HepG2 (cell line): ENCODE results near the gene NEU4. TPM values are rescaled to one million over a fixed set of nuclear protein-coding genes. Genes with fewer than 3 reads are reported as not detected.

Source experiments
- AHR ChIP-seq: IDR thresholded peaks from 2 replicates; pipeline ENCODE4 v1.6.1; 2018; ENCODE audit warnings: missing genetic modification reagents, missing compliant biosample characterization
- ARID5B ChIP-seq: IDR thresholded peaks from 2 replicates; pipeline ENCODE4 v1.4.0; 2020; ENCODE audit warnings: mild to moderate bottlenecking, missing genetic modification reagents
- ATF2 ChIP-seq: sonication (generic); formaldehyde crosslinking; IDR thresholded peaks from 2 replicates; pipeline ENCODE4 v1.4.0; 2020; ENCODE audit warnings: missing genetic modification reagents
- CTCF ChIP-seq: sonication (generic); formaldehyde crosslinking; IDR thresholded peaks from 2 replicates; pipeline ENCODE4 v1.5.0; 2020; ENCODE audit warnings: mild to moderate bottlenecking, missing genetic modification reagents, moderate library complexity
- GFI1 ChIP-seq: sonication (generic); formaldehyde crosslinking; IDR thresholded peaks from 2 replicates; pipeline ENCODE4 v1.5.0; 2020; ENCODE audit warnings: missing genetic modification reagents, mild to moderate bottlenecking, borderline replicate concordance
- HNF4G ChIP-seq, 2 experiments: sonication (generic) in 1 of 2; formaldehyde crosslinking in 1 of 2; IDR thresholded peaks; 2 replicates each; pipeline versions ENCODE4 v1.4.0 to v1.6.1; 2011 to 2020; ENCODE audit warnings: borderline replicate concordance in 2 of 2, low read depth in 2 of 2, mild to moderate bottlenecking in 2 of 2, low read length in 1 of 2, missing genetic modification reagents in 1 of 2, moderate library complexity in 1 of 2
- PATZ1 ChIP-seq: sonication (generic); formaldehyde crosslinking; IDR thresholded peaks from 2 replicates; pipeline ENCODE4 v1.4.0; 2020; ENCODE audit warnings: missing genetic modification reagents
- PRDM15 ChIP-seq: sonication (generic); formaldehyde crosslinking; IDR thresholded peaks from 2 replicates; pipeline ENCODE4 v1.4.0; 2020; ENCODE audit warnings: missing genetic modification reagents
- RXRB ChIP-seq: IDR thresholded peaks from 2 replicates; pipeline ENCODE4 v1.6.1; 2016; ENCODE audit warnings: borderline replicate concordance, missing genetic modification reagents, missing compliant biosample characterization
- ZNF251 ChIP-seq: sonication (generic); formaldehyde crosslinking; IDR thresholded peaks from 2 replicates; pipeline ENCODE4 v1.9.0; 2021; ENCODE audit warnings: mild to moderate bottlenecking, missing genetic modification reagents
- ZNF350 ChIP-seq: sonication (generic); formaldehyde crosslinking; IDR thresholded peaks from 2 replicates; pipeline ENCODE4 v1.4.0; 2020; ENCODE audit warnings: mild to moderate bottlenecking, low read depth, missing genetic modification reagents, borderline replicate concordance
- ZNF556 ChIP-seq: sonication (generic); formaldehyde crosslinking; IDR thresholded peaks from 2 replicates; pipeline ENCODE4 v1.4.0; 2020; ENCODE audit warnings: mild to moderate bottlenecking, missing genetic modification reagents, borderline replicate concordance
- ZNF780A ChIP-seq: sonication (generic); formaldehyde crosslinking; IDR thresholded peaks from 2 replicates; pipeline ENCODE4 v1.8.0; 2022; ENCODE audit warnings: mild to moderate bottlenecking, missing genetic modification reagents, moderate library complexity
- polyA plus RNA-seq, 8 experiments: library from polyadenylated mRNA; depleted of rRNA in 3 of 8; stranded (reverse) in 7 of 8; unstranded in 1 of 8; fragments of >200 nt; fragmentation: Illumina TruSeq in 4 of 8; extraction: Trizol in 4 of 8; gene quantifications; 2 replicates each; pipeline versions ENCODE4 v1.2.1 to v1.2.3, GENCODE V29; 2011 to 2016; ENCODE audit warnings: low read depth in 4 of 8, missing spikeins in 1 of 8, mixed read lengths in 1 of 8; ENCODE audit not compliant: insufficient read depth in 1 of 8
- total RNA-seq, 5 experiments: library from RNA; depleted of rRNA; stranded (reverse); fragments of >200 nt; fragmentation: Illumina TruSeq; extraction: Trizol; gene quantifications; 2 replicates each; pipeline ENCODE4 v1.2.3, GENCODE V29; 2016; ENCODE audit warnings: low read depth in 1 of 5

NEU4 gene
- total and polyA plus RNA-seq, 2 of the 13 experiments (the other 11 are each of a cell fraction or from before 2014, with no cell fraction given) = 53.5 to 107 TPM

- TF ChIP-seq PRDM15 (CRISPR knock-in tag) (0 out of 2 replicates have a peak, but pooled peaks have one; percentile 31), ZNF251 (CRISPR knock-in tag) (peak; percentile 68; the same call in 1 of the 2 replicates), CTCF (CRISPR knock-in tag) (no peak), ARID5B (CRISPR knock-in tag) (no peak; the same call in 1 of the 2 replicates), AHR (CRISPR knock-in tag) (peak; percentile 39; the same call in 1 of the 2 replicates), ZNF556 (no peak), GFI1 (CRISPR knock-in tag) (peak; percentile 79; the same call in 1 of the 2 replicates), PATZ1 (CRISPR knock-in tag) (peak; percentile 82), HNF4G (IDR thresholded peaks at IDR 0.05; ENCODE audit: borderline replicate concordance, low read depth, low read length) (no peak), HNF4G (CRISPR knock-in tag; IDR thresholded peaks at IDR 0.05; ENCODE audit: borderline replicate concordance, low read depth) (no peak), ATF2 (CRISPR knock-in tag) (no peak; the same call in 1 of the 2 replicates), ZNF780A (CRISPR knock-in tag) (peak; percentile 86; the same call in 1 of the 2 replicates), RXRB (CRISPR knock-in tag) (peak; percentile 10), ZNF350 (CRISPR knock-in tag) (0 out of 2 replicates have a peak, but pooled peaks have one; percentile 58)
Measured at GRCh38 chr2:241774419-241775222, 34.4 kb upstream of the NEU4 start (continued).
